HG03064 (cell line): ENCODE results near the gene DNMT1.
"Not testable (repeated sequence)": the region's sequence is repeated elsewhere in the genome, so short reads cannot be mapped to it uniquely, and the experiment has no call there.

Experiments used
- ATAC-seq: cut with Tn5 transposase; IDR thresholded peaks from one replicate; pipeline ENCODE4 v1.9.1; 2021; ENCODE audit warnings: low read depth; ENCODE audit not compliant: unreplicated experiment

Gene DNMT1

DNA sequence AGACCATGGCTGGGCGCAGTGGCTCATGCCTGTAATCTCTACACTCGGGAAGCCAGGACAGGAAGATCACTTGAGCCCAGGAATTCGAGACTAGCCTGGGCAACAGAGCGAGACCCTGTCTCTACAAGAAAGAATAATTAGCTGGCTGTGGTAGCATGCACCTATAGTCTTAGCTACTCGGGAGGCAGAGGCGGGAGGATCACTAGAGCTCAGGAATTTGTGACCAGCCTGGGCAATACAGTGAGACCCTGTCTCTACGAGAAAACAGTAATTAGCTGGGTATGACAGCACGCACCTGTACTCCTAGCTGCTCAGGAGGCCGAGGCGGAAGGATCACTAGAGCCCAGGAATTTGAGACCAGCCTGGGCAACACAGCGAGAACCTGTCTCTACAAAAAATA, 7.4 kb downstream of the DNMT1 start:
- ATAC-seq = no peak

- ATAC-seq = no peak
Observed at GRCh38 chr19:10184636-10185035, 10.1 kb downstream of the DNMT1 start.

DNA sequence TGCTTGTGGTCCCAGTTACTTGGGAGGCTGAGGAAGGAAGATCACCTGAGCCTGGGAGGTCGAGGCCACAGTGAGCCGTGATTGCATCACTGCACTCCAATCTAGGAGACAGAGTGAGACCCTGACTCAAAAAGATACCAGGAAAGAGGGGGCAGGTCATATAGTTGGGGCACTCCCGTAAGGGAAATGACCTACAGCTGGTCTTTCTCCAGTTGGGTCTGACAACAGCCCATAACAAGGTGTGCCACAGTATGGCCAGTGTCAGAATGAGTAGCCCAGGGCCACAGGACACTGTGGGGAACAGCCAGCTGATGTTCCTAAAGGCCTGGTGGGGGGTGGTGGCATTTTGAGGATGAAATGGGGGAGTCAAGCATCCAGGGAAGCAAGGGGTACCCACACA, 10.8 kb downstream of the DNMT1 start:
- no peak for ATAC-seq

GRCh38 chr19:10182847-10183246, 11.9 kb downstream of the DNMT1 start:
- no peak for ATAC-seq

DNA sequence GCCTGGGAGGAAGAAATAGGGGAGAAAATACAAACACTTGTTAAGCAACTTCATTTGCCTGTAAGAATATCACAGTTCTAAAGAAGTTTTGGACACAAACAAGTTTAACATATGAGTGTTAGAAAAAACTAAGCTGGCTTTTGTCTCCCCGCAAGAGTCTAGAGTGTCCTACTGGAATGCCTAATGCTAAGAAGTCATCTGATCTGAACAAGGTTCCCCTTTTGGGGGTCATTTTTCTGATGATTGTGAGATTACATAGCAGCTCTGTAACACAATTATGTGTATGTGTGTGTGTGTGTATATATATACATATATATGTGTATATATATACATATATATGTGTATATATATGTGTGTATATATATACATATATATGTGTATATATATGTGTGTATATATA, 12.7 kb downstream of the DNMT1 start:
- ATAC-seq = no peak

DNA sequence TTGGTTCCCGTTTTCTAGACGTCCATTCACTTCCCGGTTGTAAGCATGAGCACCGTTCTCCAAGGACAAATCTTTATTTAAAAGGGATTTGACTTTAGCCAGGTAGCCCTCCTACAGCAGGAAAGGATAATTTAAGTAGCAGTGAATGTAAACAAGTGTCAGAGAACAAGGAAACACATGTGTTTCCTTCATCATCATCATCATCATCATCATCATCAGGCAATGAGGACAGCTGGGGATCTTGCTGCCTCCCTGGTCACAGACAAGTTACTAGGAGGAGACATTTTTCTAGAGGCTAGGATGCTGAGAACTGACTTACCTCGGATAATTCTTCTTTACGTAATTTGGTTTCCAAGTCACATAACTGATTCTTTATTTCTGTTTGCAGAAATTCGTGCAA, 14.3 kb downstream of the DNMT1 start:
- ATAC-seq = no peak

DNA sequence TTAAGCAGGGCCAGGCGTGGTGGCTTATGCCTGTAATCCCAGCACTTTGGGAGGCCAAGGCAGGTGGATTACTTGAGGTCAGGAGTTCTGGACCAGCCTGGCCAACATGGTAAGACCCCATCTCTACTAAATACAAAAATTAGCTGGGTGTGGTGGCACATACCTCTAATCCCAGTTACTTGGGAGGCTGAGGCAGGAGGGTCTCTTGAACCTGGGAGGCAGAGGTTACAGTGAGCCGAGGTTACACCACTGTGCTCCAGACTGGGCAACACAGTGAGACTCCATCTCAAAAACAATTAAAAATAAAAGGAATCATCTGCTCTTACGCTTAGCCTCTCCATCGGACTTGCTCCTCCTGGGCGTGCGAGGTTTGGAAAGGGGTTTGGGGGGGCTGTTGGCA, 14.7 kb downstream of the DNMT1 start:
- ATAC-seq = not testable (repeated sequence)

DNA sequence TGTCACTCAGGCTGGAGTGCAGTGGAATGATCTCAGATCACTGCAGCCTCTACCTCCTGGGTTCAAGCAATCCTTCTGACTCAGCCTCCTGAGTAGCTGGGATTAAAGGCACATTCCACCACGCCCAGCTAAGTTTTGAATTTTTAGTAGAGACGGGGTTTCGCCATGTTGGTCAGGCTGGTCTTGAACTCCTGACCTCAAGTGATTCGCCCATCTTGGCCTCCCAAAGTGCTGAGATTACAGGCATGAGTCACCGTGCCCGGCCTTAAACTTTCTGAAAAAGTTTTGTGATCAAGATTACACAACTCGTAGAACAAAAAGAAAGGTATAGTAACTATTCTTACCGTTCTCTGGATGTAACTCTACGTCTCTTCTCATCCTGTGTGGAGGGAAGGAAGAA, 21.2 kb downstream of the DNMT1 start:
- no peak for ATAC-seq

DNA sequence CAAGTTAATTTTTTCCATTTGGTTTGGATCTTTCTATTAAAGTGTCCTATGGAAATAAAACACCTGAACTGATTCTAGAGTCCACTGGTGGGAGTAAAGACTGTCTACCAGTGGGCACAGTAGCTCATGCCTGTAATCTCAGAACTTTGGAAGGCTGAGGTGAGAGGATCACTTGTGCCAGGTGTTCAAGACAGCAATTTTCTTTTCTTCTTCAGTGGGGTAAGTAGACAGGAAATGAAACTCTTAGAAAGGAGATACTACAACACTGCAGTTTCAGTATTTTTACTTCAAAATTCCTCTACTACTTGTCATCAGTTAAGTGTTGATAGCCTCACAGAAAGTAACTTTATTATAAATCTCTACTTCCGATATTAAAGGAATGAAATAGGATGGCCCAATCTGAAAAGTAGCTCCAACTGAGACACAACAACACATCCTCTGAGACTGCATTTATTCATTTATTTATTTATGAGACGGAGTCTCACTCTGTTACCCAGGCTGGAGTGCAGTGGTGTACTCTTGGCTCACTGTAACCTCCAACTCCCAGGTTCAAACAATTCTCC, 26.3 kb downstream of the DNMT1 start:
- ATAC-seq = no peak

DNA sequence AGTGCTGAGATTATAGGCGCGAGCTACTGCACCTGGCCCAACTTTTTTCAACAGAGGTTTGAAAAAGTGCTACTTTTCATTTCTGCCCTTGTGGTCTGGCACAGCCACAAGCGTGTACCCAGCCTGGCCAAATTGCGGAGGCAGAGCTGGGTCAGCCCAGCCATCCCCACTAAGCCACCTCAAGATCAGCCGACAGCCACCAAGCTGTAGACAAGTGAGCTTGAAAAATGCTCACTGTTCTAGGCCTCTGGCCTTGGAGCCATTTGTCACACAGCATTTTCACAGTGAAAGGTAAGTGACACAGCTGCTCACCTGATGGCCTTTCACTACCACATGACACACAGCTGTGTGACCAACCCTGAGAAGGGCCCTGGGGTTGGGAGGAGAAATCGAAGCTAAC, 27.3 kb downstream of the DNMT1 start:
- ATAC-seq = no peak

DNA sequence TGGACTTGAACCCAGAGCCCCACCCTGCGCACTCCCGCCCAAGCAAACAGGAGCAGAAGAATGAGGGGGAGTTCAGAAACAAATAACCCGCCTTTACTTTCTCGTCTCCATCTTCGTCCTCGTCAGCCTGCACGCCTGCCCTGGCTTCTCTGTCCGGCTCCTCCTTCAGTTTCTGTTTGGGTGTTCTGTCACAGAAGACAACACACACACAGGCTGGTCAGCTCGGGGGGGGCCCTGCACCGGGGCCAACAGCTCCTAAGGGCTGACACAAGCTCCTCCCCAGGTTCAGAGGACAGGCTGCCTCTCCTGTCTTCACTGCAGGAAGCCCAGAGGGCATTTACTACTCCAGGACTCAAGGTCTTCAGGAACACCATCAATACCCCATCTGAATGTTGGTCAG, 28.3 kb downstream of the DNMT1 start:
- ATAC-seq = not testable (repeated sequence)

- ATAC-seq = no peak
Observed at GRCh38 chr19:10166046-10166445, 28.7 kb downstream of the DNMT1 start.

DNA sequence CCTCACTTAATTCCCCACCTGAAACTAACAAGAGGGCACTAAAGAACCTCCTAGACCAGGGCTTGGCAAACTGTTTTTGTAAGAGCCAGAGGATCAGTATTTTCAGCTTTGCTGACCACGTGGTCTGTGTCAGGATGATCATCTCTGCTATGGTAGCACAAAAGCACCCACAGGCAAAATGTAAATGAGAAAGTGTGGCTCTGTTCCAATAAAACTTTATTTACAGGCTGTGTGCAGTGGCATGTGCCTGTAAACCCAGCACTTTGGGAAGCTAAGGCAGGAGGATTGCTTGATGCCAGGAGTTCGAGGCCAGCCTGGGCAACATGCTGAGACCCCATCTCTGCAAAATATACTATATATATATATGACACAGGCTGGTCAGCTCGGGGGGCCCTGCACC, 31.2 kb downstream of the DNMT1 start:
- ATAC-seq = no peak

DNA sequence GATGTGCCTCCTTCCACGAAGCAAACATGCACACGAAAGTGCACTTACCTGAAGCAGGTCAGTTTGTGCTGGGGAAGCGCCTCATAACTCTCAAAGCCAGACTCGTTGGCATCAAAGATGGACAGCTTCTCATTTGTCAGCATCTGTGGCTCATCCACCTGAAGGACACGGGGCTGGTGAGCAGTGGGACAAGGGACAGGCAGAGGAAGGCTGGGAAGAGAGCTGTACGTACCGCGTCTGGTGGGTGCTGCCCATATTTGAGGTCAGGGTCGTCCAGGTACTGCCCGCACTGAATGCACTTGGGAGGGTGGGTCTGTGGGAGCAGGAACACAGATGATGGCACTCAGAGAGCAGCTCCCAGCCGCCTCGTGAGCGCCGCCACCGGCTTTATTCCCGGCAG, 35.1 kb downstream of the DNMT1 start:
- no peak for ATAC-seq

- no peak for ATAC-seq
Observed at GRCh38 chr19:10158485-10158884, 36.3 kb downstream of the DNMT1 start.

DNA sequence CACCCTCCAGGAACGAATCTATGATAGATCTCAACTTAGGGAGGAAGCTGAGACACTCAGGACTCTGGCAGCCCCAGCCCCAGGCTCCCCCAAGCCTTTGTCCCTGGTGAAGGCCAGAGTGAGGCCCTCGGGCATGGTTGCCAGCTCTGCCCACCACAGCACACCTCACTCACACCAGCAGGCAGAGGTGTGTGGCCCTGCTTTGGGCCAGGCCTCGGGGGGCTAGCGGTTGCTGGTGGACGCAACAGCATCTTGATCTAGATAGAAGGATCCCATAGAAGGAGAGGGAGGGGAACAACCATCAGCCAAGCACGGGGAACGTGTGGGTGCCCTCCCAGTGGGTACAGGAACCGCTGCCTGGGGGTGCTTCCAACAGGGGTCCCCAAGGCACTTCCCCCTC, 36.7 kb downstream of the DNMT1 start:
- ATAC-seq = no peak

DNA sequence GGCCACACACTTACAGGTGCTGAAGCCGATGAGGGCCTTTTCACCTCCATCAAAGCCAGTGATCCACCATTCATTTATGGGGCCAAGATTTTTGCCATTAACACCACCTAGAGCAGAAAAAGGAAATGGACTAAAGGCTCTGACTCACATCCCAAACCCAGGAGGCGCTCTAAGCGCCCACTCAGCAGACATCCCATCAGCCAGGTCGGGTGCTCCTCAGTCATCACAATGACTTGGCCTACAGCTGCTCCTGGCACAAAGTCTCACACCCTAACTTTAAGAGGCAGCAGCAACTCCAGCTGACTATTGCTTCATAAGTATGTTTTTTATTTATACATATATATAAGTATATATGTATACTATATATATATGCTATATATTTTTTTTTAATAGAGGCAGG, 38.9 kb downstream of the DNMT1 start:
- ATAC-seq = no peak

- no peak for ATAC-seq
Observed at GRCh38 chr19:10152100-10152499, 42.7 kb downstream of the DNMT1 start.

DNA sequence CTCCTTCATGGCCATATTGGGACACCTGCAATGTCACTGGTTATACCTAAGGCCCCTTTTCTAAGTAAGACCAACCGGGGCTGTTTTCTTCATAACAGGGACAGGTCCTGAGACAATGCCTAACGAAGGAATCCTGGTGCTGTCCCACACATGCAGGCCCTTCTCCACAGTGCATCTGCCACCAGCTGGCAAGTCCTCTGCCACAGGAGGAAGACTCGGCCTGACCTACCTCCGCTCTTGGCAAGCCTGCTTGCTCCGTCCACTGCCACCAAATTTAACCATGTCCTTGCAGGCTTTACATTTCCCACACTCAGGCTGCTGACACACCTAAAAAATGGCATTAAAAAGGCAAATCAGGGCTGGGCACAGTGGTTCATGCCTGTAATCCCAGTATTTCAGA, 43.2 kb downstream of the DNMT1 start:
- ATAC-seq = no peak

DNA sequence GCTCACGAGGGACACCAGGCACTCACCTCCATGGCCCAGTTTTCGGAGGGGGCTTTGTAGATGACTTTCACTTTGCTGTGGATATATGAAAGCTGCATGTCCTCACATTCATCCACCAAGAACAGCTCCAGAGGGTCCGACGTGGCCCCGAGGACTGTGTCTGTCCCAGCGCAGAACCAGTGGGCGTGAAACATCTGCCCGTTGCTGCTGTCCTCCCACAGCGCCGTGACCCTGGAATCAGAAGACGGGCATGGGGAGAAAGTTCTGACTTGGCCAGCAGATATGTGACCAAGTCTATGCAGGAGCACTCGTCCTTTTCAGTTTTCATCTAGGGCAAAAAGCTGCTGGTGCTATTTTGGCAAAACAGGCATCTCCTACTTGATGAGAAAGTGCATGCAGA, 45.3 kb downstream of the DNMT1 start:
- no peak for ATAC-seq

- no peak for ATAC-seq
Observed at GRCh38 chr19:10146142-10146541, 48.6 kb downstream of the DNMT1 start.

- no peak for ATAC-seq
Observed at GRCh38 chr19:10145031-10145430, 49.7 kb downstream of the DNMT1 start.

GRCh38 chr19:10144361-10144760, 50.4 kb downstream of the DNMT1 start:
- no peak for ATAC-seq
